Neural progenitor cell (in vitro differentiated cells): Measurements from ENCODE around the gene LIMK2.

Experiments used
- CTCF ChIP-seq: fragments of 200-600 bp; sonication (generic); IDR thresholded peaks from 2 replicates; pipeline ENCODE4 v1.5.1; 2017; ENCODE audit warnings: antibody characterized with exemption, mild to moderate bottlenecking
- EZH2 ChIP-seq: fragments of 200-600 bp; sonication (generic); IDR thresholded peaks from 2 replicates; pipeline ENCODE4 v1.6.1; 2017; ENCODE audit warnings: antibody characterized with exemption, mild to moderate bottlenecking, moderate library complexity

GRCh38 chr22:31246687-31247086 lies 34.6 kb downstream of the LIMK2 start:
- TF ChIP-seq EZH2 (no peak), CTCF (no peak)
